ENCODE data around the gene RMRP. TPM values are rescaled to one million over a fixed set of nuclear protein-coding genes. Genes with fewer than 3 reads are reported as not detected.
"Not testable (repeated sequence)": the region's sequence is repeated elsewhere in the genome, so short reads cannot be mapped to it uniquely, and the experiment has no call there.

The RMRP gene
- total RNA-seq, 1 donor from 2014 or later: 159,856 TPM

GRCh38 chr9:35641478-35641877, 16.3 kb downstream of the RMRP start:
- DNase-seq: not testable (repeated sequence)

DNA sequence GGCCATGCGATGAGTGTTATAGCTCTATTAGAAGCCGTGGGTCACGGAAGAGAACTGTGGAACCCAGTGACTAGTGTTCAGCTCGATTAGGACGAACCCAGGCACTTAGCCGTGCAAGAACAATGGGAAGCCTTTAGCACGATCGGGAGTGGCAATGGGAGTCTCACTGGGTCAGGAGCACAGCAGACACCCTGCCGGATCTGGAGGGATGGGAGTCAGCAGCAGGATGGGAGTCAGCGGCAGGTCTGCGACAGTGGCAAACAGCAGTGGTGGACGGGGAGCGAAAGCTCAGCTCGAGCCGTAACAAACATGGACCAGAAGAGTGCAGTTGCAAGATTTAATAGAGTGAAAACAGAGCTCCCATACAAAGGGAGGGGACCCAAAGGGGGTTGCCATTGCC, 17.4 kb downstream of the RMRP start:
- DNase-seq: not testable (repeated sequence)

GRCh38 chr9:35639631-35640030, 18.2 kb downstream of the RMRP start:
- DNase-seq: no peak

- not testable (repeated sequence) for DNase-seq
These were observed 18.6 kb downstream of the RMRP start for GRCh38 chr9:35639225-35639624.

DNA sequence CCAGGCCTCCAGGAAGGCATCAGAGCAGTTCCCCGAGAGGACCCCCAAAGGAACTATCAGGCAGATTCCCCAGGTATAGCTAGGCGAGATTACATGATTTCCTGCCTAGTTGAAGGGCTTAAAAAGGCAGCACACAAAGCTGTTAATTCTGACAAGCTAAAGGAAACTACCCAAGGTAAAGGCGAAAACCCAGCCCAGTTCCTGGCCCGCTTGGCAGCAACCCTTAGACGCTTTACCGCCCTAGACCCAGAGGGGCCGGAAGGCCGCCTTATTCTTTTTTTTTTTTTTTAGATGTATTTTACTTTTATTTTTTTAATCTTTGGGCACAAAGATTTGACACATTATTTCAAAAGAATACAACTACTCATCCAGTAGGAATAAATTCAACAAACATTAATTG, 19.1 kb downstream of the RMRP start:
- not testable (repeated sequence) for DNase-seq

DNA sequence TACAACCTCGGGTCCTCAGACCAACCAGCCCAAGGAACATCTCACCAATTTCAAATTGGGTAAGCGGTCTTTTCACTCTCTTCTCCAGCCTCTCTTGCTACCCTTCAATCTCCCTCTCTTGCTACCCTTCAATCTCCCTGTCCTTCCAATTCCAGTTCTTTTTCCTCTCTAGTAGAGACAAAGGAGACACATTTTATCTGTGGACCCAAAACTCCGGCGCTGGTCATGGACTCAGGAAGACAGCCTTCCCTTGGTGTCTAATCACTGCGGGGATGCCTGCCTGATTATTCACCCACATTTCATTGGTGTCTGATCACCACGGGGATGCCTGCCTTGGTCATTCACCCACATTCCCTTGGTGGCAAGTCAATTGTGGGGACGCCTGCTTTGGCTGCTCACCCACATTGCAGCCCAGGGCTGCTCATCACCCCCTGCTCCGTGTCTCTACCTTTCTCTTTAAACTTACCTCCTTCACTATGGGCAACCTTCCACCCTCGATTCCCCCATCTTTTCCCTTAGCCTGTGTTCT, 20.3 kb downstream of the RMRP start:
- not testable (repeated sequence) for DNase-seq

- DNase-seq: not testable (repeated sequence)
These were observed 21.0 kb downstream of the RMRP start for GRCh38 chr9:35636877-35637246.

- DNase-seq: no peak
These were observed 21.5 kb downstream of the RMRP start for GRCh38 chr9:35636135-35636876.

GRCh38 chr9:35635730-35636129, 22.1 kb downstream of the RMRP start:
- no peak for DNase-seq

DNA sequence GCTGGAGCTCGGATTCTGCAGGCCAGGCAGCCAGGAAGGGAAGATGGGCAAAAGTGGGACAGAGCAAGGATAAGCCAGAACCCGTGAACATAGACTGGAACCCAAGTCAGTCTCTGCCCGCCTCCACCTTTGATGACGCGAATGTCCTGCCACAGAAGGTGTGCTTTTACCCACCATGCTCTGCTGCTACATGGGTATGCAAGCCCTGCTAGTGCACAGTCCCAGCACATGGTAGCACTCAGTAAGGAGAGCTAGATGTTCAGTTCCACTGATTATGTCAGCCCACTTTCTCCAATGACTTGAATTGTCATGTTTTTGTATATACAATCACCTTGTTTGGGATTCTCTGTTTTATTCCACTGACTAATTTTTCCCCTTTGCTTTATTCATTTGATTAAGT, 28.2 kb downstream of the RMRP start:
- no peak for DNase-seq

DNA sequence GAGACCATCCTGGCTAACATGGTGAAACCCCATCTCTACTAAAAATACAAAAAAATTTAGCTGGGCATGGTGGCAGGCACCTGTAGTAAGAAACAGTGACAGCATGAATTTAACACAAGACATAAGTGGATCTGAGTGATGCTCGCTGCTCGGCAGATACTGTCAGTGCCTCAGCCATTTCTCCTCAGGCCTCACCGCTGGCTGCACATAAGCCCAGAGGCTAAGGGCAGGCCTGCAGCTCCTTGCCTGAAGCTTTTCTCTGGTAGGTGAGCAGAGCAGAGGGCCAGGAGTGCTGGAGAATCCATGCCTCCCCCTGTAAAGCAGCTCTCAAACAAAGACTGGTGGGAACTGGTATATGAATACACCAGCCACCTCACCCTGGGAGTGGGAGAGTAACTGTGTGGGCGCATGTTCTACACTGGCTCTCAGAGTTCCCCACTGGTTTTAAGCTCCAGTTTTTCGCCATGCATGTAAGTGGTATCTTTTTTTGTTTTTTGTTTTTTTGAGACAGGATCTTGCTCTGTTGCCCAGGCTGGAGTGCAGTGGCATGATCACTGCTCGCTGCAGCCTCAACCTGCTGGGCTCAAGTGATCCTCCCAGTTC, 29.3 kb downstream of the RMRP start:
- no peak for DNase-seq

GRCh38 chr9:35627575-35627974, 30.2 kb downstream of the RMRP start:
- DNase-seq: no peak

GRCh38 chr9:35619800-35620158, 38.0 kb downstream of the RMRP start:
- no peak for DNase-seq

DNA sequence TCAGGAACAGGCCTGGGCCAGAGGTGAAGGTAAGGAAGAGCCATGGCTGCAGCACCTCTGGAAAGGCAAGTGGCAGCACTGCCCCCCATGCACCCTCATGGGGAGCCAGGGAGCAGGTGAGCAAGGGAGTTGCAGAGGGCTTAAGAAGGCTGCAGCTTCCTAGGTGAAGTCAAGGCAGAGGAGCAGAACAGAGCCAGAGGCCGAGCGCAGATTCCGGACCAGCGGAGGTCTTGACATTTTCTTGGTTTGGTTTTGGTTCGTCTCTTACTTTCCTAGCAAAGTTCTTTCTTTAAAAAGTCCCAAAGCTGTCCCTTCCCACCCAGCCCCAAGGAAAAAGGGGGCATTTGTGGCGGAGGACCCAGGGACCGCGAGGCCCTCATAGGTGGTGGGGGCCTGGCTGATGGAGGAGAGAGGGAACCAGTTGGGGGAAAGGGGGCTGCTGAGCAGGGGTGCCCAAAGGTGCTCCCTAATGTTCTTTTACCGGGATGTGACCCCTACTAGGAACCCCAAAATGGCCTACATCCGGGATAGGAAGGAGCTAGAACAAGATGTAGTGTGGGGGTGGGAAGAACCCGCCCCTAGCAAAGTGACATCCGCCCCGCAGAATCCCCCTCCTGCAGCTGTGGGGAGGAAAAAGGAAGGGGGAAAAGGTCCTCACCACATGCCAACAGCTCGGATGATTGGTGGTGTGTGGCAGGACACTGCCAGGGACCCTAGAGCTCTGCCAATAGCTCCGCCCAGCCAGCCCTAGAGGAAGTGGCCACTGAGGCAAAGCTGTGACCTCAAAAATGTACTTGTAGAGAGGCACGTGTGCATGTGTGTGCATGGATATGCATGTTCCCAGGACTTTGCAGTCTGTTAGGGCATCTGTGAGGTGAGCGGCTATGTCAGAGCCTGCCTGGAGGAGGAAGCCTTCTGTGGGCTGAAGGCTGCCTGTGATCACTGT, 38.7 kb downstream of the RMRP start:
- no peak for DNase-seq

DNA sequence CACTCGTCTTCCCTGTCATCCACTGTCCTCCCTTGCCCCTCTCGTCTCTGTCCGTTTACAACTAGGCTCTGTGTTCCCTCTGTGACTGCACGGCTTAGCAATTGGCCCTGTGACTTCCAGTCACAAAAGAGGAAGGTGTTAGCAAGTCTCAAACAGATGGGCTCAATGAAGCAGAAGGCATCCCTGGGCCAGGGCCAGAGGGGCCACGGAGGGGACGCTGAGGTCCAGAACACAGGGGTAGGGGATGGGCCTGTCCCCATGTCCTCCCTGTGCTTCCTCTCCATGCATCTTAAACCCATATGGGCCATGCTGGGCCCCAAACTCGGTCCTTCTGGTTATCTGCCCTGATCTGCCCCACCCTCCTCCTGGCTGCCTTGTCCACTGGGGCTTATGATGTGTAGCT, 39.5 kb downstream of the RMRP start, which contains the start of gene CD72:
CD72 (minus strand) TSS at position 89 of the 403 bp plus-strand sequence. CDS start 110 bp downstream, outside the sequence.
- no peak for DNase-seq

DNA sequence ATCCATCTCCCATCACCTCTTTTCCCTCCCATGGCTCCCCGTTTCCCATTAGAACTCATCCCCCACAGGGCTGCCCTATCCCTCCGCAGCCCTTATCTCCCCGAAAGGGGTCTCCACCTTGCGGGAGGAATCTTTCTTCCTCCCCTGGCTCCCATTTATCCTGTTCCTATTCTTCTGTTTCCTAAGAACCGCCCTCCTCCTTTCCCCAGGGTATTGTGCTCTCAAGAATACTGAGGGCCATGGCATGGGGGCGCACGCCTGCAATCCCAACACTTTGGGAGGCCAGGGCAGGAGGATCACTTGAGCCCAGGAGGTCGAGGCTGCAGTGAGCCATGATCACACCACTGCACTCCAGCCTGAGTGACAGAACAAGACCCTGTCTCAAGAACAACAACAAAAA, 40.3 kb downstream of the RMRP start:
- no peak for DNase-seq

DNA sequence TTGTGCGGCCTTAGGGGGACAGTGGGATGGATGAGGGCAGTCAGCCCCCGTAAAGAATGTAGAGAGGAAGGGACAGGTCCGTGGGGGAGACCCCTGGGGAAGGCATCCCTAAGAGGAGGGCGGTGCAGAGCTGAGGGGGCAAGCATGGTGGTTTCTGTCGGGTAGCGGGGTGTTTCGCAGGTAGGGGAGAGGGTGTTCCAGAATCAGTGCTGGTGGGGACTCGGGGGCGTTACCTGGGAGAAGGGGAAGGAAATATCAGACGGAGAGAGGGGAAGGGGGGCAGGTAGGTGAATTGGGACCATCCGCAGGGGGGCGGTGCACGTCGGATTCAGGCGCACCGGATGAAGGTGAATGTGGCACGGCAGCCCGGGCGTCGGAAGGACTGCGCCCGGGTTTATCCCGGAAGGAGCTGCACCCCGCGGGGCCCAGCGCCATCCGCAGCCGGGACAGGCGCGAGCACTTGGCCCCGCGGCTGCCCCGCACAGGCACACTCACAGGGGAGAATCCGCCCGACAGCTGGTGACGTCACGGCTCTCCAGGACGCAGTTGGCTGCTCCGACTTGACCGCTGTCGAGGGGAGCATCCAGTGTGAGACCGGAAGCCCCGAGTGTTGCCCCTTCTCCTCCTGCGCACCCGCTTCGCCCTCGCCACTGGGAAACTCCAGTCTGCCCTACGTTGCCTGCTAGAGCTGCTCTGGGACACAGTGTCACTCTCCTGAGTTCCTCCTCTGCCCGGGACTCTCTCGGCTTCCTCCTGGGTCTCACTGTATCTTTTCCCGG, 40.9 kb downstream of the RMRP start:
- DNase-seq: no peak

DNA sequence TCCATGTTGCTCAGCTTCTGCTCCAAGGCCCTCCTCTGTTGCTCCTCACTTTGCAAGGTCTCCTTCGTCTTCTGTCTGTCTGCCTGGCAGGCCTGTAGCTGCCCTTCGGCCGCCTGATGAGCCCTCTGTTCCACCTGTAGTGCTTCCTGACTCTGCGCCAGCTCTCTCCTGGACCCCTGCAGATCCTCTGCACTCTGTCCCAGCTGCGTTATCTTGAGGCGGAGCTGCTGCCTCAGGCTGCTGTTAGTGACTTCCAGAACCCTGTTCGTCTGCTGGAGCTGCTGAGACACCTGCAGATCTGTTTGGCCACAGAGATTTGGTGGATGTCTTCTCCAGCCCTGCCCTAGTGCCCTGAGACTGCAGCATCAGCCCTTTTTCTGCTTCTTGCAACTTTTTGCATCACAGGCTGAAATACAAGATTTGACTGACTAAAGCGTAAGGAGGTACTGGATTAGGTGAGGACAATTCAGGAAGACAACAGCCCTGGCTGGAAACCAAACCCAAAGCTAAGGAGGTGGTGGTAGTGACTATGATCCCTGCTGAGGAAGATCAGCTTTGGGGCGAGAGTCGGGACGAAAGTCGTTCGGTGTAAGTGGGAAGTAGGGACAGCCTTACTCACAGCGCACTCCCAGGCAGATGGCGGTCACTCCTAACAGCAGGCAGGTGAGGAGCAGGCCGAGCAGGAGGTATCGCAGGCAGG, 41.7 kb downstream of the RMRP start:
- no peak for DNase-seq

GRCh38 chr9:35612843-35613242, 45.0 kb downstream of the RMRP start:
- no peak for DNase-seq

GRCh38 chr9:35612066-35612465, 45.8 kb downstream of the RMRP start:
- DNase-seq: not testable (repeated sequence)

- DNase-seq: no peak
These were observed 46.5 kb downstream of the RMRP start for GRCh38 chr9:35611230-35611797.
